GM12878 (cell line): ENCODE results near the gene DCDC2. TPM values are rescaled to one million over a fixed set of nuclear protein-coding genes. Genes with fewer than 3 reads are reported as not detected.

Experiments
- ATAC-seq: fragments of 200-7000 bp; cut with Tn5 transposase; 3 replicates; pipeline ENCODE4 v1.9.1; 2020; ENCODE audit warnings: mild to moderate bottlenecking, moderate library complexity
- BruUV-seq: library from RNA; stranded (reverse); fragments of 400-500 nt; replicated peaks from 2 replicates; lab custom pipeline; 2021; lab: Mats Ljungman, UMichigan
- CTCF ChIA-PET: fragments of 300-600 bp; sonication (Branson Sonifier 250); formaldehyde crosslinking; extraction: SDS; loops from one replicate; lab custom pipeline; 2021; ENCODE audit warnings: inconsistent platforms; lab: Yijun Ruan, JAX
- POLR2A ChIA-PET: fragments of 350-600 bp; formaldehyde crosslinking; extraction: SDS; loops from one replicate; lab custom pipeline; 2021; ENCODE audit warnings: inconsistent platforms; lab: Charles Lee
- RAD21 ChIA-PET: fragments of 300-600 bp; sonication (Branson Sonifier 250); formaldehyde crosslinking; loops from one replicate; lab custom pipeline; 2023; ENCODE audit warnings: antibody characterized with exemption; ENCODE audit not compliant: unreplicated experiment; lab: Charles Lee
- SMC1A ChIA-PET: fragments of 300-600 bp; sonication (Branson Sonifier 250); formaldehyde crosslinking; loops from one replicate; lab custom pipeline; 2023; ENCODE audit not compliant: unreplicated experiment, uncharacterized antibody; lab: Charles Lee
- DNase-seq: peaks from one replicate; pipeline ENCODE4 v3.0.0-alpha.2; 2011; ENCODE audit warnings: low read depth, low spot score
- FAIRE-seq: peaks from 3 replicates; lab custom pipeline; 2011; peaks lifted over from hg19 to GRCh38; lab: Jason Lieb, UNC
- H2AFZ ChIP-seq: 2 replicates; pipeline ENCODE4 v1.6.0; 2011; ENCODE audit warnings: low read depth, low read length, control low read depth; ENCODE audit not compliant: control insufficient read depth
- H3K27ac ChIP-seq: 2 replicates; pipeline ENCODE4 v1.5.1; 2011; ENCODE audit warnings: control low read depth; ENCODE audit not compliant: control insufficient read depth, insufficient read depth
- H3K27me3 ChIP-seq, 2 experiments: replicated peaks in 1 of 2; 2 replicates each; pipeline versions ENCODE4 v1.6.0 to v1.6.1; 2011; ENCODE audit warnings: low read length in 1 of 2; ENCODE audit not compliant: control insufficient read depth in 2 of 2, insufficient read depth in 2 of 2
- H3K36me3 ChIP-seq, 2 experiments: 2 replicates each; pipeline ENCODE4 v1.5.1; 2011; ENCODE audit warnings: low read length in 1 of 2; ENCODE audit not compliant: control insufficient read depth in 2 of 2, insufficient read depth in 2 of 2
- H3K4me1 ChIP-seq: 2 replicates; pipeline ENCODE4 v1.6.1; 2011; ENCODE audit warnings: mild to moderate bottlenecking, low read length, moderate library complexity, mixed read lengths; ENCODE audit not compliant: control insufficient read depth, insufficient read depth
- H3K4me2 ChIP-seq: 2 replicates; pipeline ENCODE4 v1.6.0; 2011; ENCODE audit warnings: control low read depth; ENCODE audit not compliant: control insufficient read depth, insufficient read depth
- H3K4me3 ChIP-seq: fragments of 200-600 bp; sonication (generic); 2 replicates; pipeline ENCODE4 v1.5.1; 2016
- H3K79me2 ChIP-seq: 2 replicates; pipeline ENCODE4 v1.6.0; 2011; ENCODE audit warnings: low read length; ENCODE audit not compliant: control insufficient read depth, insufficient read depth
- H3K9ac ChIP-seq: 2 replicates; pipeline ENCODE4 v1.8.0; 2011; ENCODE audit warnings: low read length, control low read depth, mixed read lengths; ENCODE audit not compliant: control insufficient read depth, insufficient read depth
- H3K9me3 ChIP-seq: replicated peaks from 3 replicates; pipeline ENCODE4 v1.5.1; 2011; ENCODE audit warnings: mild to moderate bottlenecking, low read length; ENCODE audit not compliant: control insufficient read depth, insufficient read depth
- H4K20me1 ChIP-seq: 2 replicates; pipeline ENCODE4 v1.6.0; 2011; ENCODE audit not compliant: control insufficient read depth, insufficient read depth
- BRCA1 ChIP-seq: IDR thresholded peaks from 2 replicates; pipeline ENCODE4 v1.6.1; 2011; ENCODE audit warnings: low read depth, low read length, improper control_type of control experiment
- CBX3 ChIP-seq: fragments of 200-600 bp; sonication (generic); IDR thresholded peaks from 2 replicates; pipeline ENCODE4 v1.6.1; 2016; ENCODE audit warnings: low read depth, borderline replicate concordance
- E2F4 ChIP-seq: IDR thresholded peaks from 2 replicates; pipeline ENCODE4 v1.6.1; 2012; ENCODE audit warnings: low read depth, low read length, improper control_type of control experiment
- HDAC6 ChIP-seq: fragments of 200-600 bp; sonication (generic); IDR thresholded peaks from one replicate; pipeline ENCODE4 v1.8.0; 2017; ENCODE audit warnings: antibody characterized with exemption; ENCODE audit not compliant: unreplicated experiment
- IRF5 ChIP-seq: fragments of 450-650 bp; IDR thresholded peaks from 2 replicates; pipeline ENCODE4 v1.6.1; 2017; ENCODE audit warnings: borderline replicate concordance
- LARP7 ChIP-seq: fragments of 450-650 bp; IDR thresholded peaks from 2 replicates; pipeline ENCODE4 v1.6.1; 2017; ENCODE audit warnings: mild to moderate bottlenecking
- MEF2B ChIP-seq: fragments of 450-650 bp; IDR thresholded peaks from 2 replicates; pipeline ENCODE4 v1.6.1; 2018; ENCODE audit warnings: mild to moderate bottlenecking, moderate library complexity; ENCODE audit not compliant: partially characterized antibody, poor library complexity, severe bottlenecking
- MLLT1 ChIP-seq: fragments of 450-650 bp; IDR thresholded peaks from 2 replicates; pipeline ENCODE4 v1.6.1; 2016; ENCODE audit warnings: mild to moderate bottlenecking
- NFIC ChIP-seq: IDR thresholded peaks from 2 replicates; pipeline ENCODE4 v1.6.1; 2012; ENCODE audit warnings: low read depth, mild to moderate bottlenecking, inconsistent platforms, low read length, moderate library complexity
- NRF1 ChIP-seq: conservative IDR thresholded peaks from 2 replicates; pipeline ENCODE4 v1.6.1; 2011; ENCODE audit warnings: mild to moderate bottlenecking, low read depth, low read length, improper control_type of control experiment
- RAD51 ChIP-seq: fragments of 450-650 bp; IDR thresholded peaks from 2 replicates; pipeline ENCODE4 v1.6.1; 2016; ENCODE audit warnings: moderate library complexity, mild to moderate bottlenecking, inconsistent platforms
- REST ChIP-seq: IDR thresholded peaks from 2 replicates; pipeline ENCODE4 v1.6.1; 2012; ENCODE audit warnings: mild to moderate bottlenecking, low read depth, low read length
- SMAD5 ChIP-seq: IDR thresholded peaks from 2 replicates; pipeline ENCODE4 v1.6.1; 2016; ENCODE audit warnings: antibody characterized with exemption, low read depth
- SPI1 ChIP-seq: IDR thresholded peaks from 2 replicates; pipeline ENCODE4 v1.6.1; 2011; ENCODE audit warnings: low read depth, mild to moderate bottlenecking, low read length, moderate library complexity, borderline replicate concordance; ENCODE audit not compliant: insufficient read depth
- TCF7 ChIP-seq: IDR thresholded peaks from 2 replicates; pipeline ENCODE4 v1.6.1; 2014; ENCODE audit warnings: antibody characterized with exemption, borderline replicate concordance
- ZBTB33 ChIP-seq: fragments of 450-650 bp; IDR thresholded peaks from 2 replicates; pipeline ENCODE4 v1.6.1; 2017; ENCODE audit warnings: mild to moderate bottlenecking
- WGBS: methylation state at CpG from one replicate; pipeline ENCODE4 v1.1.6; 2016; ENCODE audit warnings: low lambda C conversion rate; ENCODE audit not compliant: insufficient replicate concordance, insufficient coverage; ENCODE audit errors: missing lambda C conversion rate; 5-methylcytosine and 5-hydroxymethylcytosine counted together
- in situ Hi-C: fragments of 300-500 bp; cut with MboI; formaldehyde crosslinking; loops from 9 replicates; pipeline ENCODE4 v1.14.3; 2018; ENCODE audit warnings: mixed read lengths
- intact Hi-C: fragments of 100-400 bp; cut with micrococcal nuclease; formaldehyde crosslinking; loops from one replicate; pipeline ENCODE4 v1.14.2; 2022; ENCODE audit not compliant: unreplicated experiment
- polyA plus RNA-seq, 11 experiments: library from polyadenylated mRNA; depleted of rRNA in 4 of 11; unstranded in 6 of 11; stranded (reverse) in 5 of 11; fragments of >200 nt; fragmentation: Nextera tagmentation in 4 of 11; fragmentation: Illumina TruSeq in 1 of 11; extraction: Ambion mirVana in 4 of 11; extraction: Trizol in 1 of 11; gene quantifications; 1 replicate in 1 of 11; 2 replicates in 10 of 11; pipeline versions ENCODE4 v1.2.1 to v1.2.3, GENCODE V29; 2011 to 2016; ENCODE audit warnings: inconsistent platforms in 2 of 11, missing spikeins in 2 of 11, low read depth in 1 of 11
- total RNA-seq, 4 experiments: library from RNA; depleted of rRNA in 3 of 4; stranded (reverse); fragments of >200 nt in 3 of 4; fragmentation: Illumina TruSeq in 1 of 4; extraction: Trizol in 1 of 4; gene quantifications; 2 replicates each; pipeline versions ENCODE4 v1.2.1 to v1.2.3, GENCODE V29; 2013 to 2021

DCDC2 gene
- total and polyA plus RNA-seq, 10 of the 15 experiments (the other 5 are each of a cell fraction or from before 2014, with no cell fraction given) = under 0.01 to 0.03 TPM; not detected in 8

GRCh38 chr6:24240943-24241342, 116.9 kb downstream of the DCDC2 start:
- RAD21 ChIA-PET = no interaction called here
- H3K79me2 ChIP-seq = no peaks in the 10 kb centered on the region
- FAIRE-seq = no peak
- H3K27ac ChIP-seq = no peak overlapping the region
- in situ Hi-C loops = no loop called here
- 0% methylated on average over 2 of the region's 2 CpGs for WGBS
- no peak for ATAC-seq
- H3K4me2 ChIP-seq = no peak overlapping the region
- intact Hi-C loops = no loop called here
- CTCF ChIA-PET = interaction anchor here (0.7 kb wide), 1 partner anchor 175 kb away, joined by 3 read pairs; no protein-coding TSS in a partner anchor
- POLR2A ChIA-PET = no interaction called here
- H3K4me1 ChIP-seq = no peaks in the 10 kb centered on the region
- BruUV-seq = no TSS peak
- no peak overlapping the region for H3K4me3 ChIP-seq
- H2AFZ ChIP-seq = no peak overlapping the region
- SMC1A ChIA-PET = no interaction called here
- H3K9me3 ChIP-seq = no peaks in the 10 kb centered on the region
- H3K9ac ChIP-seq = no peak overlapping the region
- H3K36me3 ChIP-seq = no peaks in the 10 kb centered on the region
- H3K27me3 ChIP-seq = no peaks in the 10 kb centered on the region; a peak in 1 of 4 replicates
- no peaks in the 10 kb centered on the region for H4K20me1 ChIP-seq
- no peak for DNase-seq
- TF ChIP-seq IRF5 = no peak
- no peak for TF ChIP-seq REST
- TF ChIP-seq SMAD5 = no peak
- no peak for TF ChIP-seq RAD51
- no peak for TF ChIP-seq HDAC6
- TF ChIP-seq MEF2B = no peak
- TF ChIP-seq SPI1 = no peak
- no peak for TF ChIP-seq ZBTB33
- no peak for TF ChIP-seq MLLT1
- TF ChIP-seq LARP7 = no peak
- TF ChIP-seq CBX3 = no peak
- no peak for TF ChIP-seq NFIC
- TF ChIP-seq TCF7 = no peak
- no peak for TF ChIP-seq NRF1
- TF ChIP-seq BRCA1 = no peak
- no peak for TF ChIP-seq E2F4
